H1 (cell line): Measurements from ENCODE around the gene SLC17A4. TPM values are rescaled to one million over a fixed set of nuclear protein-coding genes. Genes with fewer than 3 reads are reported as not detected.

ENCODE experiments used
- ASH2L ChIP-seq: fragments of 200-600, 300-600 bp; sonication (generic); IDR thresholded peaks from one replicate; pipeline ENCODE4 v1.7.1; 2017; ENCODE audit warnings: low read length
- BCL11A ChIP-seq, 2 experiments: IDR thresholded peaks; one replicate each; pipeline ENCODE4 v1.6.1; 2011; ENCODE audit warnings: low read depth in 2 of 2, low read length in 2 of 2, mild to moderate bottlenecking in 2 of 2
- POLR2A ChIP-seq, 2 experiments: IDR thresholded peaks; 1 replicate in 1 of 2; 2 replicates in 1 of 2; pipeline ENCODE4 v1.6.1; 2011; ENCODE audit warnings: low read depth in 2 of 2, low read length in 2 of 2, mild to moderate bottlenecking in 2 of 2; ENCODE audit errors: control extremely low read depth in 1 of 2
- RFX5 ChIP-seq: IDR thresholded peaks from 2 replicates; pipeline ENCODE4 v1.6.1; 2011; ENCODE audit warnings: low read depth, low read length, improper control_type of control experiment, borderline replicate concordance
- RNF2 ChIP-seq: fragments of 200-900, 300-1000 bp; sonication (generic); IDR thresholded peaks from 2 replicates; pipeline ENCODE4 v1.7.1; 2016; ENCODE audit warnings: borderline replicate concordance, low read depth, mild to moderate bottlenecking, antibody characterized with exemption, low read length; ENCODE audit not compliant: poor library complexity, severe bottlenecking; ENCODE audit errors: missing control alignments
- SAP30 ChIP-seq: fragments of 300-600 bp; sonication (generic); IDR thresholded peaks from 2 replicates; pipeline ENCODE4 v1.7.1; 2012; ENCODE audit warnings: low read length, moderate library complexity, mild to moderate bottlenecking, inconsistent platforms; ENCODE audit not compliant: insufficient read depth, insufficient replicate concordance
- SIX5 ChIP-seq: IDR thresholded peaks from 2 replicates; pipeline ENCODE4 v1.6.1; 2011; ENCODE audit warnings: mild to moderate bottlenecking, low read depth, low read length
- SRF ChIP-seq: IDR thresholded peaks from 2 replicates; pipeline ENCODE4 v1.6.1; 2011; ENCODE audit warnings: mild to moderate bottlenecking, low read depth, low read length, moderate library complexity
- polyA plus RNA-seq, 7 experiments: library from polyadenylated mRNA; depleted of rRNA in 3 of 7; stranded (reverse) in 5 of 7; unstranded in 2 of 7; fragments of >200 nt in 5 of 7; fragments of 200-250 nt in 2 of 7; gene quantifications; 1 replicate in 5 of 7; 2 replicates in 1 of 7; 4 replicates in 1 of 7; pipeline versions ENCODE4 v1.2.1 to v1.2.3, GENCODE V29; 2011 to 2013; ENCODE audit warnings: missing spikeins in 2 of 7, mixed read lengths in 2 of 7
- total RNA-seq: library from RNA; stranded (reverse); fragmentation: NEBNext Ultra II Directional; extraction: Animal tissue kit (Norgen Biotek cat#: 25700); gene quantifications from 2 replicates; pipeline ENCODE4 v1.2.1, GENCODE V29; 2021
- TF ChIP-seq, protein P1 (sequence below): IDR thresholded peaks from 2 replicates; pipeline ENCODE4 v1.6.1; 2011; ENCODE audit warnings: low read length, improper control_type of control experiment

The SLC17A4 gene
- total and polyA plus RNA-seq, 2 of the 8 experiments (the other 6 are each of a cell fraction or from before 2014, with no cell fraction given): not detected

DNA sequence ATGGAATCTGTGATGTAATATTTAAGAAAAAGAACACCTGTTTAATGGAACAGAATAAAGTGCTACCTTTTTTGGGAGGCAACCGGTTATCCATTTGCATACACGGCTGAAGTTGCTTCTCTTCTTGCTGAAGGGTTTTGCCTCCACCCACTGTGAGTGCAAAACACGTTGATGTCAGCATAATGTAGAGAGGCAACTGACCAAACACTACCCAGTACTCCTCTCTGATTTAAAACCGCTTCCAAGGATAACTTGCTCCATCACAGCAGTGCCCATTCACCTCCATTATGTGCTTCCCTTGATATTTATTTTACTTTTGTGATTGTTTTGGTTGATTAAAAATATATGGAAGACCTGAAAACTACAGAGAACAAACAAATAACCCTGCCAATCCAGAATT, 75.9 kb downstream of the SLC17A4 start (continued):
- TF ChIP-seq, protein P1, sequence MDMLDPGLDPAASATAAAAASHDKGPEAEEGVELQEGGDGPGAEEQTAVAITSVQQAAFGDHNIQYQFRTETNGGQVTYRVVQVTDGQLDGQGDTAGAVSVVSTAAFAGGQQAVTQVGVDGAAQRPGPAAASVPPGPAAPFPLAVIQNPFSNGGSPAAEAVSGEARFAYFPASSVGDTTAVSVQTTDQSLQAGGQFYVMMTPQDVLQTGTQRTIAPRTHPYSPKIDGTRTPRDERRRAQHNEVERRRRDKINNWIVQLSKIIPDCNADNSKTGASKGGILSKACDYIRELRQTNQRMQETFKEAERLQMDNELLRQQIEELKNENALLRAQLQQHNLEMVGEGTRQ: no peak
- TF ChIP-seq ASH2L (no peak), SAP30 (no peak), SIX5 (no peak), POLR2A (IDR thresholded peaks at IDR 0.05; ENCODE audit: control extremely low read depth in 1 of 2, low read depth in 2 of 2, low read length in 2 of 2) (no peak), RFX5 (no peak), BCL11A (IDR thresholded peaks at IDR 0.05; ENCODE audit: low read depth in 2 of 2, low read length in 2 of 2) (no peak), SRF (no peak), RNF2 (no peak)
- TF ChIP-seq, all 59 proteins: peak for 0

Other genes starting within 250 kb of the SLC17A4 start
- not detected in 2 replicates for gene SCGN, start 102.5 kb upstream of the SLC17A4 start, total RNA-seq
- gene SCGN, start 102.5 kb upstream of the SLC17A4 start, polyA plus RNA-seq (2011; rRNA removed): not detected in 2 replicates
- not detected in 2 replicates for gene SLC17A1, start 77.3 kb downstream of the SLC17A4 start, total RNA-seq
- not detected in 2 replicates for gene SLC17A1, start 77.3 kb downstream of the SLC17A4 start, polyA plus RNA-seq (2011; rRNA removed)
- not detected in 2 replicates for gene SLC17A3, start 119.5 kb downstream of the SLC17A4 start, total RNA-seq
- gene SLC17A3, start 119.5 kb downstream of the SLC17A4 start, polyA plus RNA-seq (2011; rRNA removed): not detected in 2 replicates
- not detected in 2 replicates for gene SLC17A2, start 175.9 kb downstream of the SLC17A4 start, total RNA-seq
- gene SLC17A2, start 175.9 kb downstream of the SLC17A4 start, polyA plus RNA-seq (2011; rRNA removed): not detected in 2 replicates
- gene TRIM38, start 208.1 kb downstream of the SLC17A4 start, total RNA-seq: 0.27 and 0.43 TPM in 2 replicates
- 0.25 and 0.56 TPM in 2 replicates for gene TRIM38, start 208.1 kb downstream of the SLC17A4 start, polyA plus RNA-seq (2011; rRNA removed)